H1 (cell line): ENCODE results near the gene TSHZ2. TPM values are rescaled to one million over a fixed set of nuclear protein-coding genes. Genes with fewer than 3 reads are reported as not detected.

ENCODE experiments used
- CTCF ChIA-PET: fragments of 300-600 bp; sonication (Branson Sonifier 250); formaldehyde crosslinking; loops from one replicate; lab custom pipeline; 2021; ENCODE audit not compliant: partially characterized antibody; lab: Charles Lee
- POLR2A ChIA-PET: fragments of 300-600 bp; sonication (Branson Sonifier 250); formaldehyde crosslinking; loops from one replicate; lab custom pipeline; 2021; ENCODE audit warnings: inconsistent platforms; ENCODE audit not compliant: partially characterized antibody; lab: Charles Lee
- DNase-seq, 2 experiments: peaks; one replicate each; pipeline versions ENCODE4 v3.0.0 to v3.0.0-alpha.2; 2010 to 2022; ENCODE audit warnings: low spot score in 2 of 2, low read depth in 1 of 2, mixed read lengths in 1 of 2
- FAIRE-seq: peaks from 2 replicates; lab custom pipeline; 2011; peaks lifted over from hg19 to GRCh38; lab: Jason Lieb, UNC
- H2AFZ ChIP-seq: 2 replicates; pipeline ENCODE4 v1.8.1; 2012; ENCODE audit warnings: low read length, inconsistent platforms
- H2AK5ac ChIP-seq: 2 replicates; pipeline ENCODE4 v1.6.1; 2013; ENCODE audit warnings: low read depth, low read length
- H2BK120ac ChIP-seq: replicated peaks from 2 replicates; pipeline ENCODE3; 2013; ENCODE audit warnings: low read depth, low read length, inconsistent platforms
- H2BK12ac ChIP-seq: 2 replicates; pipeline ENCODE4 v1.6.1; 2013; ENCODE audit warnings: low read depth, low read length
- H2BK15ac ChIP-seq: 2 replicates; pipeline ENCODE4 v1.6.1; 2013; ENCODE audit warnings: low read length
- H2BK20ac ChIP-seq: 2 replicates; pipeline ENCODE4 v1.6.1; 2013; ENCODE audit warnings: low read length
- H2BK5ac ChIP-seq: 2 replicates; pipeline ENCODE4 v1.6.1; 2013; ENCODE audit warnings: low read depth, low read length
- H3K14ac ChIP-seq: 2 replicates; pipeline ENCODE4 v1.6.1; 2013; ENCODE audit warnings: inconsistent platforms; ENCODE audit not compliant: insufficient read length
- H3K18ac ChIP-seq: 2 replicates; pipeline ENCODE4 v1.6.1; 2013; ENCODE audit warnings: low read length; ENCODE audit errors: extremely low read depth
- H3K23ac ChIP-seq: 2 replicates; pipeline ENCODE4 v1.6.1; 2013; ENCODE audit warnings: inconsistent platforms; ENCODE audit not compliant: insufficient read length
- H3K23me2 ChIP-seq: 2 replicates; pipeline ENCODE4 v1.6.1; 2013; ENCODE audit warnings: low read depth, low read length
- H3K27ac ChIP-seq: 2 replicates; pipeline ENCODE4 v1.6.1; 2011; ENCODE audit warnings: low read depth, low read length, inconsistent platforms
- H3K27me3 ChIP-seq, 4 experiments: replicated peaks in 1 of 4; 1 replicate in 1 of 4; 2 replicates in 3 of 4; pipeline versions ENCODE4 v1.6.1 to v1.8.1; 2011 to 2013; ENCODE audit warnings: low read length in 3 of 4, mild to moderate bottlenecking in 3 of 4, inconsistent platforms in 2 of 4, mixed read lengths in 2 of 4, moderate library complexity in 1 of 4; ENCODE audit not compliant: control insufficient read depth in 3 of 4, insufficient read depth in 3 of 4; ENCODE audit errors: extremely low read depth in 1 of 4
- H3K36me3 ChIP-seq, 4 experiments: 2 replicates each; pipeline versions ENCODE4 v1.6.1 to v1.8.1; 2011 to 2013; ENCODE audit warnings: mild to moderate bottlenecking in 4 of 4, low read length in 3 of 4, moderate library complexity in 2 of 4, control low read depth in 1 of 4, inconsistent platforms in 1 of 4; ENCODE audit not compliant: insufficient read depth in 4 of 4, control insufficient read depth in 2 of 4
- H3K4ac ChIP-seq: replicated peaks from 2 replicates; pipeline ENCODE3; 2013; ENCODE audit warnings: low read length, low read depth, mixed read lengths, inconsistent platforms; ENCODE audit not compliant: insufficient read length
- H3K4me1 ChIP-seq, 4 experiments: replicated peaks in 1 of 4; 1 replicate in 1 of 4; 2 replicates in 3 of 4; pipeline versions ENCODE4 v1.6.1 to v1.8.1; 2011 to 2013; ENCODE audit warnings: low read length in 3 of 4, inconsistent platforms in 2 of 4, mixed read lengths in 1 of 4; ENCODE audit not compliant: insufficient read depth in 4 of 4, control insufficient read depth in 3 of 4
- H3K4me2 ChIP-seq, 2 experiments: 2 replicates each; pipeline versions ENCODE4 v1.6.1 to v1.8.1; 2011 to 2013; ENCODE audit warnings: low read depth in 2 of 2, low read length in 2 of 2, control low read depth in 1 of 2, inconsistent platforms in 1 of 2, mild to moderate bottlenecking in 1 of 2; ENCODE audit not compliant: insufficient read depth in 1 of 2
- H3K4me3 ChIP-seq, 4 experiments: fragments of 200-600, 300-600 bp in 1 of 4; sonication (generic), shearing (Covaris generic), sonication (Bioruptor Twin) in 1 of 4; 2 replicates each; pipeline versions ENCODE4 v1.5.1 to v1.8.1; 2011 to 2016; ENCODE audit warnings: low read length in 4 of 4, low read depth in 3 of 4, control low read depth in 2 of 4, inconsistent platforms in 2 of 4, mild to moderate bottlenecking in 2 of 4, mixed read lengths in 1 of 4, moderate library complexity in 1 of 4; ENCODE audit not compliant: insufficient read depth in 2 of 4; ENCODE audit errors: extremely low read depth in 1 of 4
- H3K56ac ChIP-seq: replicated peaks from 2 replicates; pipeline ENCODE3; 2013; ENCODE audit warnings: low read depth, mild to moderate bottlenecking, mixed read lengths, low read length, inconsistent platforms; ENCODE audit not compliant: insufficient read length
- H3K79me1 ChIP-seq: 2 replicates; pipeline ENCODE4 v1.6.1; 2013; ENCODE audit warnings: low read depth, low read length, control low read depth
- H3K79me2 ChIP-seq, 2 experiments: 2 replicates each; pipeline versions ENCODE4 v1.6.1 to v1.8.1; 2012 to 2013; ENCODE audit warnings: low read length in 2 of 2, mild to moderate bottlenecking in 2 of 2, inconsistent platforms in 1 of 2; ENCODE audit not compliant: insufficient read depth in 2 of 2, control insufficient read depth in 1 of 2
- H3K9ac ChIP-seq, 4 experiments: replicated peaks in 1 of 4; 1 replicate in 1 of 4; 2 replicates in 3 of 4; pipeline versions ENCODE4 v1.6.1 to v1.8.1; 2011 to 2013; ENCODE audit warnings: low read depth in 3 of 4, low read length in 3 of 4, control low read depth in 2 of 4, mild to moderate bottlenecking in 2 of 4, moderate library complexity in 2 of 4, inconsistent platforms in 1 of 4; ENCODE audit errors: extremely low read depth in 1 of 4
- H3K9me3 ChIP-seq, 2 experiments: 2 replicates each; pipeline versions ENCODE4 v1.6.1 to v1.8.1; 2012 to 2013; ENCODE audit warnings: mild to moderate bottlenecking in 2 of 2, moderate library complexity in 2 of 2, control low read depth in 1 of 2, inconsistent platforms in 1 of 2, low read depth in 1 of 2, low read length in 1 of 2, mixed read lengths in 1 of 2; ENCODE audit not compliant: insufficient read depth in 2 of 2
- H4K20me1 ChIP-seq, 2 experiments: replicated peaks in 1 of 2; 2 replicates each; pipeline versions ENCODE3 to v1.8.1; 2011 to 2013; ENCODE audit warnings: inconsistent platforms in 2 of 2, low read length in 2 of 2, mild to moderate bottlenecking in 1 of 2; ENCODE audit not compliant: insufficient read depth in 2 of 2, control insufficient read depth in 1 of 2
- H4K5ac ChIP-seq: 2 replicates; pipeline ENCODE4 v1.6.1; 2013; ENCODE audit warnings: low read length, low read depth, mixed read lengths, inconsistent platforms; ENCODE audit not compliant: insufficient read length
- H4K8ac ChIP-seq: 2 replicates; pipeline ENCODE4 v1.8.0; 2013; ENCODE audit warnings: mild to moderate bottlenecking, moderate library complexity, low read length, inconsistent platforms; ENCODE audit not compliant: insufficient read depth; ENCODE audit errors: extremely low read depth
- H4K91ac ChIP-seq: replicated peaks from 2 replicates; pipeline ENCODE3; 2013; ENCODE audit warnings: low read length, mixed read lengths, inconsistent platforms; ENCODE audit not compliant: insufficient read length
- MAFK ChIP-seq: IDR thresholded peaks from 2 replicates; pipeline ENCODE4 v1.6.1; 2012; ENCODE audit warnings: low read depth, mild to moderate bottlenecking, improper control_type of control experiment, low read length
- RBBP5 ChIP-seq: IDR thresholded peaks from 2 replicates; pipeline ENCODE4 v1.7.1; 2012; ENCODE audit warnings: low read depth, mild to moderate bottlenecking, inconsistent platforms, low read length, moderate library complexity, borderline replicate concordance
- TCF12 ChIP-seq: IDR thresholded peaks from 2 replicates; pipeline ENCODE4 v1.6.1; 2011; ENCODE audit warnings: low read depth, mild to moderate bottlenecking, low read length
- WGBS, 2 experiments: shearing (Covaris generic) in 1 of 2; methylation state at CpG; one replicate each; pipeline versions ENCODE4 v1.1.6 to v1.1.7; 2013 to 2015; ENCODE audit warnings: low lambda C conversion rate in 2 of 2, mixed read lengths in 2 of 2, inconsistent platforms in 1 of 2, low coverage in 1 of 2, missing lambda C conversion rate in 1 of 2; ENCODE audit not compliant: insufficient replicate concordance in 2 of 2, insufficient coverage in 1 of 2, insufficient read length in 1 of 2; ENCODE audit errors: extremely low coverage in 1 of 2, missing lambda C conversion rate in 1 of 2; 5-methylcytosine and 5-hydroxymethylcytosine counted together
- polyA plus RNA-seq, 7 experiments: library from polyadenylated mRNA; depleted of rRNA in 3 of 7; stranded (reverse) in 5 of 7; unstranded in 2 of 7; fragments of >200 nt in 5 of 7; fragments of 200-250 nt in 2 of 7; gene quantifications; 1 replicate in 5 of 7; 2 replicates in 1 of 7; 4 replicates in 1 of 7; pipeline versions ENCODE4 v1.2.1 to v1.2.3, GENCODE V29; 2011 to 2013; ENCODE audit warnings: missing spikeins in 2 of 7, mixed read lengths in 2 of 7
- total RNA-seq: library from RNA; stranded (reverse); fragmentation: NEBNext Ultra II Directional; extraction: Animal tissue kit (Norgen Biotek cat#: 25700); gene quantifications from 2 replicates; pipeline ENCODE4 v1.2.1, GENCODE V29; 2021

The TSHZ2 gene
- total and polyA plus RNA-seq, 2 of the 8 experiments (the other 6 are each of a cell fraction or from before 2014, with no cell fraction given): 0.14 to 0.30 TPM

GRCh38 chr20:53016071-53016470 is 43.9 kb downstream of the TSHZ2 start:
- H3K27ac ChIP-seq: no peak overlapping the region
- H2BK12ac ChIP-seq: no peak overlapping the region
- no peak overlapping the region for H3K4me3 ChIP-seq
- no peak overlapping the region for H4K8ac ChIP-seq
- H3K9ac ChIP-seq: no peak overlapping the region
- TF ChIP-seq TCF12 (no peak), RBBP5 (no peak), MAFK (no peak)
- TF ChIP-seq, all 59 proteins: peak for 0
- Histone ChIP-seq H3K79me2 (no peaks in the 10 kb centered on the region), H3K36me3 (no peaks in the 10 kb centered on the region), H3K14ac (no peak overlapping the region), H3K4ac (no peak overlapping the region), H3K4me2 (no peak overlapping the region), H2BK120ac (no peak overlapping the region), H2BK20ac (no peak overlapping the region), H3K4me1 (no peaks in the 10 kb centered on the region), H3K18ac (no peak overlapping the region), H3K79me1 (no peaks in the 10 kb centered on the region), H4K91ac (no peak overlapping the region), H3K23me2 (no peaks in the 10 kb centered on the region), H2BK5ac (no peak overlapping the region), H2AFZ (no peak overlapping the region), H2BK15ac (no peak overlapping the region), H3K9me3 (peaks cover 0 to 3% of the 10 kb centered on the region in 2 experiments; a peak in 1 of 4 replicates), H3K56ac (no peak overlapping the region), H2AK5ac (no peak overlapping the region), H4K20me1 (no peaks in the 10 kb centered on the region), H3K27me3 (0 out of 7 replicates have a peak, but pooled peaks cover 0 to 2% (median 0%) of the 10 kb centered on the region in 4 experiments), H3K23ac (no peak overlapping the region), H4K5ac (no peak overlapping the region)
- DNase-seq (no peak), FAIRE-seq (no peak)
- WGBS, 2 experiments: 82% methylated on average over 2 of the region's 2 CpGs; no CpG with 5 or more reads in 1 of the 2 experiments
- ChIA-PET POLR2A (no interaction called here), CTCF (no interaction called here)
